Breast epithelium (tissue), 4 donors: ENCODE data around the gene MAPKAPK3. TPM values are rescaled to one million over a fixed set of nuclear protein-coding genes. Genes with fewer than 3 reads are reported as not detected.

Experiments used
- DNase-seq, 2 donors: peaks; one replicate each; pipeline ENCODE4 v3.0.0-alpha.2; 2019; ENCODE audit warnings: low spot score in 2 of 2
- H3K27ac ChIP-seq, 2 donors: fragments of 200-600 bp; sonication (generic) in 1 of 2; one replicate each; pipeline ENCODE4 v1.5.1; 2016 to 2019; ENCODE audit warnings: mild to moderate bottlenecking in 1 of 2
- H3K27me3 ChIP-seq, 2 donors: fragments of 200-600 bp; sonication (generic) in 1 of 2; one replicate each; pipeline versions ENCODE4 v1.5.1 to v1.6.0; 2017 to 2019; ENCODE audit warnings: control low read depth in 1 of 2, mild to moderate bottlenecking in 1 of 2
- H3K36me3 ChIP-seq: fragments of 200-600 bp; one replicate; pipeline ENCODE4 v1.5.1; 2019
- H3K4me1 ChIP-seq, 2 donors: fragments of 200-600 bp; sonication (generic); one replicate each; pipeline ENCODE4 v1.5.1; 2016 to 2019; ENCODE audit warnings: control low read depth in 1 of 2
- H3K4me3 ChIP-seq, 3 donors: fragments of 200-600 bp; sonication (generic); 1 replicate in 2 of 3; 2 replicates in 1 of 3; pipeline ENCODE4 v1.5.1; 2016 to 2019; ENCODE audit warnings: mild to moderate bottlenecking in 3 of 3, moderate library complexity in 2 of 3
- H3K9me3 ChIP-seq, 2 donors: fragments of 200-600 bp; sonication (generic) in 1 of 2; one replicate each; pipeline ENCODE4 v1.5.1; 2016 to 2019; ENCODE audit warnings: control low read depth in 1 of 2
- POLR2A ChIP-seq: fragments of 450-650 bp; IDR thresholded peaks from one replicate; pipeline ENCODE4 v1.6.1; 2016; ENCODE audit warnings: antibody characterized with exemption, mild to moderate bottlenecking, moderate library complexity
- POLR2AphosphoS5 ChIP-seq, 3 donors: sonication (generic); formaldehyde crosslinking; IDR thresholded peaks; one replicate each; pipeline ENCODE4 v1.6.1; 2017; ENCODE audit warnings: antibody characterized with exemption in 3 of 3
- intact Hi-C: fragments of 100-400 bp; cut with DNase I; formaldehyde crosslinking; loops from one replicate; pipeline ENCODE4 v1.15.1; 2023; ENCODE audit warnings: low total_unique reads
- total RNA-seq, 3 donors: library from RNA; depleted of rRNA; stranded (reverse); fragments of >200 nt; gene quantifications; one replicate each; pipeline ENCODE4 v1.1.0, GENCODE V29; 2016
- TF ChIP-seq, protein P1 (sequence below), 3 donors: fragments of 450-650 bp; IDR thresholded peaks; one replicate each; pipeline ENCODE4 v1.5.1; 2016 to 2017; ENCODE audit warnings: antibody characterized with exemption in 3 of 3, mild to moderate bottlenecking in 3 of 3, moderate library complexity in 3 of 3

MAPKAPK3 gene
- total RNA-seq, 3 donors from 2014 or later: 30.4 to 38.4 (median 30.8) TPM

DNA sequence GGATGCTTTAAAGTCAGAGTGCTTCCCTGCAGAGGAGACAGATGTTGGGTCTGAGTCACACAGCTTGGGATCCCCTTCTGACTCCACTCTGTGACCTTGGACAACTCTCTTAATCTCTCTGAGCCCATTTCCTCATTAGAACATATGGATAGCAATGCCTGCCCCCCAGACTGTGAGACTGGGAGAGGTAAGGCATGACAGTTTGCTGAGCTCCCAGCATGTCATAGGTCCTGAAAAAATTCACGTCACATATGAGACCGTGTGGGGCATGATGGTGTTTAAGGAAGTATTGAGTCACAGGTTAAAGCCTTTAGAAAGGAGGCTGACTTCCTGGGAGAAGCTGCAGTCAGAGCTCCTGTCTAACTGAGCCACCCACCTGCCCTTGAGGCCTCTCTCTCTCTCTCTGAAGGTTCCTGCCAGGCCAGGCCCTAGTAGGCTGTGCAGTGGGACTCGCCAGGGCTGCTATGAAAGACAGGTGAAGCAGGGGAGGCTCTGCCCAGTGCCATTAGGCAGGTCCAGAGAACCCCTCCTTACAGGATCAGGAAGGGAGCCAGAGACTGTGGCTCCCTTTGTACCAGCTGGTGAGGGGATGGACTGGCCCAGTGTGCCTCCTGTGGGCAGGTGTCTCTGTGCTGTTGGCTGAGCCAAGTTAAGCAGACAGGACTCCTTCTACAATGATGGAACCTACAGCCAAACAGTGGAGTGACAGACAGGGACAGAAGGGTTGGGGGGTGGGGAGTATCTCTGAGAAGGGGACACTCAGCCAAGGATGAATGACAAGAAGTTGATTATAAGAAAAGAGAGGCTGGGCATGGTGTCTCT is 38.3 kb downstream of the MAPKAPK3 start:
- no peak for TF ChIP-seq POLR2A
- no peak for TF ChIP-seq POLR2AphosphoS5 (IDR thresholded peaks at IDR 0.05)
- TF ChIP-seq, protein P1, sequence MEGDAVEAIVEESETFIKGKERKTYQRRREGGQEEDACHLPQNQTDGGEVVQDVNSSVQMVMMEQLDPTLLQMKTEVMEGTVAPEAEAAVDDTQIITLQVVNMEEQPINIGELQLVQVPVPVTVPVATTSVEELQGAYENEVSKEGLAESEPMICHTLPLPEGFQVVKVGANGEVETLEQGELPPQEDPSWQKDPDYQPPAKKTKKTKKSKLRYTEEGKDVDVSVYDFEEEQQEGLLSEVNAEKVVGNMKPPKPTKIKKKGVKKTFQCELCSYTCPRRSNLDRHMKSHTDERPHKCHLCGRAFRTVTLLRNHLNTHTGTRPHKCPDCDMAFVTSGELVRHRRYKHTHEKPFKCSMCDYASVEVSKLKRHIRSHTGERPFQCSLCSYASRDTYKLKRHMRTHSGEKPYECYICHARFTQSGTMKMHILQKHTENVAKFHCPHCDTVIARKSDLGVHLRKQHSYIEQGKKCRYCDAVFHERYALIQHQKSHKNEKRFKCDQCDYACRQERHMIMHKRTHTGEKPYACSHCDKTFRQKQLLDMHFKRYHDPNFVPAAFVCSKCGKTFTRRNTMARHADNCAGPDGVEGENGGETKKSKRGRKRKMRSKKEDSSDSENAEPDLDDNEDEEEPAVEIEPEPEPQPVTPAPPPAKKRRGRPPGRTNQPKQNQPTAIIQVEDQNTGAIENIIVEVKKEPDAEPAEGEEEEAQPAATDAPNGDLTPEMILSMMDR (IDR thresholded peaks at IDR 0.05): no peak
- no peaks in the 10 kb centered on the region for H3K4me1 ChIP-seq
- no peak overlapping the region for H3K4me3 ChIP-seq
- no peaks in the 10 kb centered on the region for H3K9me3 ChIP-seq
- DNase-seq: no peak
- no peaks in the 10 kb centered on the region for H3K36me3 ChIP-seq
- no peak overlapping the region for H3K27ac ChIP-seq
- H3K27me3 ChIP-seq: no peaks in the 10 kb centered on the region
- intact Hi-C loops: loop anchor here (2.0 kb wide), 1 partner anchor 18 kb away; no protein-coding TSS in a partner anchor

DNA sequence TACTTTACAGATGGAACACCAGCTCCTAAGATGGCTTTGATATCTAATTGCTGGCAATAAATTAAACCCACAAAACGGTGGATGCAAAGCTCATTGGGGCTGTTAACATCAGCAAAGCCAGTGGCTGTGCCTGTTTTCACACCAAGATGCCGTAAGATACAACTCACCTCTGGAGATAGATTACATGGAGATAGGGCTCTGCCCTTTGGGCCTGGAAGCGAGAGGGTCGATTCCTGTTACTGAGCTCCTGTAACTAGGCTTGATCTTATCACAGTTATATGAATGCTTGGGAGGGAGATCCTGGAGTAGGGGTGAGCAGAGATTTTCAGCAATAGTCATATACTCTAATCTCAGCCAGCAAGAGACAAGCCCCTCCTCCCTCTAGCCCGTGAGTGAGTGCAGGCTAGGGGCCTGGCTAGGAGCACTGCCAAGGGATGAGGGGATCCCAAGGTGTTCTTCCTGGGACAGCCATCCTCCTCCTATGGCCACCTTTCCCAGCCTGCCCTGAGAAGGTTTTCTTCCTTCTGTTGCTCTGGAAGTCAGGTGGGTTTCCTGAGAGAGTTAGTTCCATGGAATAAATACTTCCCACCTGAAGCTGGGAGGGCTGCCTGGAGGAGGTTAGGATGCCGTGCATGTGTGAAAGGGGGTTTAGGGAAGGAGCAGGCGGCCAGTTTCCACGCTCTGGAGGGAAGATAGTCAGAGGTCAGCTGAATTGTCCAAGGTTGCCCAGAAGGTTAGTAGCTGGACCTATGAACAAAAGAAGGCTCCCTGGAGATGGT is 39.7 kb downstream of the MAPKAPK3 start:
- Histone ChIP-seq H3K36me3 (no peaks in the 10 kb centered on the region), H3K27me3 (no peaks in the 10 kb centered on the region), H3K9me3 (no peaks in the 10 kb centered on the region), H3K4me1 (no peaks in the 10 kb centered on the region), H3K4me3 (no peak overlapping the region), H3K27ac (no peak overlapping the region)
- intact Hi-C loops: no loop called here
- TF ChIP-seq POLR2A (no peak), POLR2AphosphoS5 (IDR thresholded peaks at IDR 0.05) (no peak)
- TF ChIP-seq, protein P1 (IDR thresholded peaks at IDR 0.05): no peak
- DNase-seq: no peak

DNA sequence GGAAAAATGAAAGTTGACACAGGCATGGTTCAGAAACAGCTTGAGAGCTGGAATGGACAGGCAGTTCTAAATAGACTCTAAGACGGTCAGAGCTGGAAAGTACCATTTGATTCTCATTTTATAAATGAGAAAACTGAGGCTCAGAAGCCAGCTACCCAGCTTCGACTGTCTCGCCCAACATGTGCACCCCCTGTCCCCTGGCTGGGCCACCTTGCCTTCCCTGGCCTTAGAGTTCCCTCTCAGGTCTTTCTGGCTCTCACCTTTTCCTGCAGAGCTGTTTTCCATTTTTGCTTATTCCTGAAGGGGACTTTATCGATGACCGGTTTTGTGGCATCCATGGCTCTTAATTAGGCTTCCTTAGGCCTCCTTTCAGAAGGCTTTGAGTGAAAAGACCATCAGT is 40.5 kb downstream of the MAPKAPK3 start:
- Histone ChIP-seq H3K4me1 (no peaks in the 10 kb centered on the region), H3K4me3 (no peak overlapping the region), H3K27me3 (no peaks in the 10 kb centered on the region), H3K27ac (no peak overlapping the region), H3K36me3 (no peaks in the 10 kb centered on the region), H3K9me3 (no peaks in the 10 kb centered on the region)
- TF ChIP-seq POLR2AphosphoS5 (IDR thresholded peaks at IDR 0.05) (no peak), POLR2A (no peak)
- TF ChIP-seq, protein P1 (IDR thresholded peaks at IDR 0.05): no peak
- intact Hi-C loops: no loop called here
- DNase-seq: no peak

DNA sequence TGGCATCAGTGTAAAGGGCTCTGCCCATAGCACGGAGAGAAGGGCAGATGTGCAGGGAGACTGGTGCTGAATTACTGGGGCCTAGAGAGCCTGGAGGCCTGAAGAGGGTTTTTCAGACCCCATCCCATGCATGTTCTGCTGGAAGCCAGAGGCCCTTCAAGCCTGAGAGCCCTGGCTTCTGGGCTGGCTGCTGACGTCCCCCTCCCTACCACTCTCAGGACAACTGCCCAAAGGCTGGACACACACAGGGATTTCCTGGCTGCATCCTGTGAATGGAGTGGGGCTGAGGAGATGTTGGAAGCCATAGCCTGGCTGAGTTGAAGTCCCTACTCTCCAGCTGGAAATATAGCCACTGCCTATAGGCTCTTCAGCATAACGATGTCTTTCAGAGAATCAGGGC is 40.9 kb downstream of the MAPKAPK3 start:
- Histone ChIP-seq H3K27ac (no peak overlapping the region), H3K4me1 (no peaks in the 10 kb centered on the region), H3K4me3 (no peak overlapping the region), H3K36me3 (no peaks in the 10 kb centered on the region), H3K9me3 (no peaks in the 10 kb centered on the region), H3K27me3 (no peaks in the 10 kb centered on the region)
- DNase-seq: no peak
- TF ChIP-seq POLR2A: no peak
- TF ChIP-seq POLR2AphosphoS5 (IDR thresholded peaks at IDR 0.05): no peak
- TF ChIP-seq, protein P1 (IDR thresholded peaks at IDR 0.05): no peak
- intact Hi-C loops: no loop called here

DNA sequence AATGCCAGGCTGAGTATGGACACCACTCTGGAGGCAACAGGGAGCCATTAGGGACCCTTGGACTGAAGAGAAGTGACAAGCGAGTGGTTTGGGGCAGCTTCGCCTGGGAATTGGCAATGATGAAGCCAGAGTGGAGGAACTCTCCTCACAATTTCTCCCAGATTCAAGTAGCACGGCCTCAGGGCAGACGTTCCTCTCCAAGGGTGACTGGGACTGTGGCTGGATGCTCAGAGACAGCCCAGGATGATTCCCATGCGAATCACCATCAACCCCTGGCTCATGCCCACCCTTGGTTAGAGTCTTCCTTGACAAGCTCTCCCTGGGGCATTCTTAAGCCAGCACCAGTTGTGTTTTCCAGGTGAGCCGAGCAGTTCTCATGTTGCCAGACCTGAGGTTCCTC is 41.5 kb downstream of the MAPKAPK3 start:
- H3K27ac ChIP-seq: no peak overlapping the region
- H3K27me3 ChIP-seq: no peaks in the 10 kb centered on the region
- TF ChIP-seq, protein P1 (IDR thresholded peaks at IDR 0.05): no peak
- TF ChIP-seq POLR2A: no peak
- TF ChIP-seq POLR2AphosphoS5 (IDR thresholded peaks at IDR 0.05): no peak
- no peak for DNase-seq
- intact Hi-C loops: no loop called here
- no peak overlapping the region for H3K4me3 ChIP-seq
- H3K4me1 ChIP-seq: no peaks in the 10 kb centered on the region
- H3K9me3 ChIP-seq: no peaks in the 10 kb centered on the region
- H3K36me3 ChIP-seq: no peaks in the 10 kb centered on the region
